C4-2B (cell line): ENCODE data around the gene PDGFB.

ENCODE experiments used
- CTCF ChIP-seq: fragments of 450-650 bp; conservative IDR thresholded peaks from 2 replicates; pipeline ENCODE4 v1.5.1; 2017; ENCODE audit warnings: mild to moderate bottlenecking
- ZFX ChIP-seq: fragments of 450-650 bp; IDR thresholded peaks from 2 replicates; pipeline ENCODE4 v1.6.1; 2017

DNA sequence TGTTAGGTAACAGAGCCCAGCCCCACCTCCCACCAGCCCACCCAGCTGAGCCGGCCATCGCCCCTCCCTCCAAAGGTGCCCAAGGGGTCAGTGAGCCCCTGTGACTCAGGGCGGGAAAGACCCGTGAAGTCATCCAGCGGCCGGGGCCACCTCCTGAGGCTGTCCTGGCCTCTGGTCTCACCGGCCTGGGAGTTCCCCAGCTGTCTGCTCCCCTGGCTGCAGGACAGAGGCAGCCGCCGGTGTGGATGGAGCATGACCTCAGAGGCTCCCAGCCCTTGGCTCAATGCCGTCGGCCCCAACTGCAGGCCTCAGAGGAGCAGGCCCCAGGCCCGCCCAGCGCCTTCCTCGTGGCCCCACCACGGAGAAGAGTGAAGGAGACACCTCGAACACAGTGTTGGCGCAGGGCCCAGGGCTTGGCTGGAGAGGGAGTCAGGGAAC, 46.0 kb upstream of the PDGFB start:
- TF ChIP-seq CTCF (no peak), ZFX (no peak)
